HepG2 (cell line): ENCODE measurements around the gene GBE1. TPM values are rescaled to one million over a fixed set of nuclear protein-coding genes. Genes with fewer than 3 reads are reported as not detected.

ENCODE experiments used
- AGO1 ChIP-seq: fragments of 200-400 bp; formaldehyde crosslinking; IDR thresholded peaks from 2 replicates; pipeline ENCODE4 v1.6.1; 2017; ENCODE audit warnings: mild to moderate bottlenecking, low read depth, low read length, moderate library complexity; ENCODE audit not compliant: poor library complexity, severe bottlenecking
- BORCS8-MEF2B ChIP-seq: sonication (generic); formaldehyde crosslinking; IDR thresholded peaks from 2 replicates; pipeline ENCODE4 v1.8.0; 2022; ENCODE audit warnings: mild to moderate bottlenecking, missing genetic modification reagents
- ELF1 ChIP-seq: sonication (generic); formaldehyde crosslinking; IDR thresholded peaks from 2 replicates; pipeline ENCODE4 v1.4.0; 2020; ENCODE audit warnings: missing genetic modification reagents
- IKZF1 ChIP-seq: fragments of 450-650 bp; IDR thresholded peaks from 2 replicates; pipeline ENCODE4 v1.7.1; 2016
- SALL2 ChIP-seq: sonication (generic); formaldehyde crosslinking; IDR thresholded peaks from 2 replicates; pipeline ENCODE4 v1.8.1; 2023; ENCODE audit warnings: mild to moderate bottlenecking, missing genetic modification reagents, inconsistent platforms
- SOX13 ChIP-seq, 3 experiments: fragments of 450-650 bp in 1 of 3; sonication (generic) in 1 of 3; formaldehyde crosslinking in 1 of 3; IDR thresholded peaks in 2 of 3; conservative IDR thresholded peaks in 1 of 3; 2 replicates each; pipeline versions ENCODE4 v1.5.0 to v1.6.1; 2016 to 2020; ENCODE audit warnings: antibody characterized with exemption in 1 of 3, mild to moderate bottlenecking in 1 of 3, missing compliant biosample characterization in 1 of 3, missing genetic modification reagents in 1 of 3, moderate library complexity in 1 of 3
- ZFP82 ChIP-seq: sonication (generic); formaldehyde crosslinking; IDR thresholded peaks from 2 replicates; pipeline ENCODE4 v1.5.1; 2020; ENCODE audit warnings: mild to moderate bottlenecking, missing genetic modification reagents, borderline replicate concordance
- ZNF124 ChIP-seq: sonication (generic); formaldehyde crosslinking; IDR thresholded peaks from 2 replicates; pipeline ENCODE4 v1.4.0; 2020; ENCODE audit warnings: missing genetic modification reagents
- ZNF143 ChIP-seq: sonication (generic); formaldehyde crosslinking; IDR thresholded peaks from 2 replicates; pipeline ENCODE4 v1.4.0; 2020; ENCODE audit warnings: missing genetic modification reagents
- polyA plus RNA-seq, 8 experiments: library from polyadenylated mRNA; depleted of rRNA in 3 of 8; stranded (reverse) in 7 of 8; unstranded in 1 of 8; fragments of >200 nt; fragmentation: Illumina TruSeq in 4 of 8; extraction: Trizol in 4 of 8; gene quantifications; 2 replicates each; pipeline versions ENCODE4 v1.2.1 to v1.2.3, GENCODE V29; 2011 to 2016; ENCODE audit warnings: low read depth in 4 of 8, missing spikeins in 1 of 8, mixed read lengths in 1 of 8; ENCODE audit not compliant: insufficient read depth in 1 of 8
- total RNA-seq, 5 experiments: library from RNA; depleted of rRNA; stranded (reverse); fragments of >200 nt; fragmentation: Illumina TruSeq; extraction: Trizol; gene quantifications; 2 replicates each; pipeline ENCODE4 v1.2.3, GENCODE V29; 2016; ENCODE audit warnings: low read depth in 1 of 5
- TF ChIP-seq, protein P1 (sequence below): sonication (generic); formaldehyde crosslinking; IDR thresholded peaks from 2 replicates; pipeline ENCODE4 v1.4.0; 2020; ENCODE audit warnings: mild to moderate bottlenecking, missing genetic modification reagents
- TF ChIP-seq, protein P2 (sequence below): sonication (generic); formaldehyde crosslinking; IDR thresholded peaks from 2 replicates; pipeline ENCODE4 v1.5.1; 2020; ENCODE audit warnings: mild to moderate bottlenecking, missing genetic modification reagents, moderate library complexity
- TF ChIP-seq, protein P3 (sequence below): sonication (generic); formaldehyde crosslinking; IDR thresholded peaks from 2 replicates; pipeline ENCODE4 v1.8.1; 2022; ENCODE audit warnings: mild to moderate bottlenecking, missing genetic modification reagents
- TF ChIP-seq, protein P4 (sequence below): sonication (generic); formaldehyde crosslinking; IDR thresholded peaks from 2 replicates; pipeline ENCODE4 v1.8.0; 2022; ENCODE audit warnings: mild to moderate bottlenecking, missing genetic modification reagents, moderate library complexity
- TF ChIP-seq, protein P5 (sequence below): sonication (generic); formaldehyde crosslinking; IDR thresholded peaks from 2 replicates; pipeline ENCODE4 v1.4.0; 2020; ENCODE audit warnings: mild to moderate bottlenecking, missing genetic modification reagents
- TF ChIP-seq, protein P6 (sequence below): sonication (generic); formaldehyde crosslinking; IDR thresholded peaks from 2 replicates; pipeline ENCODE4 v1.5.1; 2020; ENCODE audit warnings: missing genetic modification reagents, mild to moderate bottlenecking, borderline replicate concordance

The GBE1 gene
- total and polyA plus RNA-seq, 2 of the 13 experiments (the other 11 are each of a cell fraction or from before 2014, with no cell fraction given) = 22.9 to 36.1 TPM

DNA sequence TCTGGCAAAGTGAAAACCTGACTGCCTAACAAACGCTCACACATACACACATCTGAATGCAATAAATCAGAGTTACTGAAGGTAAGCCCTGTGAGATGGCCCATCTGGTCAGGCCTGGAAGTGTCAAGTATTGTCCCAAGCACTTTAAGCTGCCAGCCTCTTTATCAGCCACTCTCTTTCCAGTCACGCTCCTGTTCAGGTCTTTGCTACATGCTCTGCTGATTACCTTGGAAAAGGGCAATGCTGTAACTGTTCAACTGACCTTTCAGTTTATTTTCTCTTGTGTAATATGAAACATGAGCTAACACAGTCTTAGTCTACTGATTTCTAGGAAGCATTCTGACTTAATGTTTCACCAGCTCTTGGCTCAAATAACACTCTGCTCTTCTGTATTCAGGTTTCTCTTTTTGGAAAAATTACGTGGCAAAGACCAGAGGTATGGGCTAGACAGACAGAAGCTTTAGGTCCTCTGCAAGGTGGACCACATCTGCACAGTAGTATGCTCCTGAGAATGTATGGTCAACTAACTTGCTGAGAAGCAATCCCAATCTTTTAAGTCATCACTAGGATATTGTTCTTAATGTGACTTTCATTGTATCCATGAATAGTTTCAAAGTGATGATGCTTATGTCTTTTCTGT, 44.5 kb downstream of the GBE1 start (continued):
- TF ChIP-seq, protein P1, sequence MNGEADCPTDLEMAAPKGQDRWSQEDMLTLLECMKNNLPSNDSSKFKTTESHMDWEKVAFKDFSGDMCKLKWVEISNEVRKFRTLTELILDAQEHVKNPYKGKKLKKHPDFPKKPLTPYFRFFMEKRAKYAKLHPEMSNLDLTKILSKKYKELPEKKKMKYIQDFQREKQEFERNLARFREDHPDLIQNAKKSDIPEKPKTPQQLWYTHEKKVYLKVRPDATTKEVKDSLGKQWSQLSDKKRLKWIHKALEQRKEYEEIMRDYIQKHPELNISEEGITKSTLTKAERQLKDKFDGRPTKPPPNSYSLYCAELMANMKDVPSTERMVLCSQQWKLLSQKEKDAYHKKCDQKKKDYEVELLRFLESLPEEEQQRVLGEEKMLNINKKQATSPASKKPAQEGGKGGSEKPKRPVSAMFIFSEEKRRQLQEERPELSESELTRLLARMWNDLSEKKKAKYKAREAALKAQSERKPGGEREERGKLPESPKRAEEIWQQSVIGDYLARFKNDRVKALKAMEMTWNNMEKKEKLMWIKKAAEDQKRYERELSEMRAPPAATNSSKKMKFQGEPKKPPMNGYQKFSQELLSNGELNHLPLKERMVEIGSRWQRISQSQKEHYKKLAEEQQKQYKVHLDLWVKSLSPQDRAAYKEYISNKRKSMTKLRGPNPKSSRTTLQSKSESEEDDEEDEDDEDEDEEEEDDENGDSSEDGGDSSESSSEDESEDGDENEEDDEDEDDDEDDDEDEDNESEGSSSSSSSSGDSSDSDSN (CRISPR knock-in tag) = no peak
- TF ChIP-seq SOX13 (IDR thresholded peaks at IDR 0.05) (peak; percentile 78; the same call in 1 of the 2 replicates), SOX13 (CRISPR knock-in tag; conservative IDR thresholded peaks at IDR 0.05 in 1 of 2, IDR thresholded peaks at IDR 0.05 in 1 of 2) (peak in 1 of 2 experiments; percentile 97; a peak in 2 of 4 replicates), IKZF1 (no peak), BORCS8-MEF2B (no peak), AGO1 (no peak), ZNF124 (CRISPR knock-in tag) (no peak), ZFP82 (CRISPR knock-in tag) (peak; percentile 80; the same call in 1 of the 2 replicates), SALL2 (no peak), ELF1 (peak; percentile 62; the same call in 1 of the 2 replicates), ZNF143 (CRISPR knock-in tag) (no peak)
- TF ChIP-seq, protein P2, sequence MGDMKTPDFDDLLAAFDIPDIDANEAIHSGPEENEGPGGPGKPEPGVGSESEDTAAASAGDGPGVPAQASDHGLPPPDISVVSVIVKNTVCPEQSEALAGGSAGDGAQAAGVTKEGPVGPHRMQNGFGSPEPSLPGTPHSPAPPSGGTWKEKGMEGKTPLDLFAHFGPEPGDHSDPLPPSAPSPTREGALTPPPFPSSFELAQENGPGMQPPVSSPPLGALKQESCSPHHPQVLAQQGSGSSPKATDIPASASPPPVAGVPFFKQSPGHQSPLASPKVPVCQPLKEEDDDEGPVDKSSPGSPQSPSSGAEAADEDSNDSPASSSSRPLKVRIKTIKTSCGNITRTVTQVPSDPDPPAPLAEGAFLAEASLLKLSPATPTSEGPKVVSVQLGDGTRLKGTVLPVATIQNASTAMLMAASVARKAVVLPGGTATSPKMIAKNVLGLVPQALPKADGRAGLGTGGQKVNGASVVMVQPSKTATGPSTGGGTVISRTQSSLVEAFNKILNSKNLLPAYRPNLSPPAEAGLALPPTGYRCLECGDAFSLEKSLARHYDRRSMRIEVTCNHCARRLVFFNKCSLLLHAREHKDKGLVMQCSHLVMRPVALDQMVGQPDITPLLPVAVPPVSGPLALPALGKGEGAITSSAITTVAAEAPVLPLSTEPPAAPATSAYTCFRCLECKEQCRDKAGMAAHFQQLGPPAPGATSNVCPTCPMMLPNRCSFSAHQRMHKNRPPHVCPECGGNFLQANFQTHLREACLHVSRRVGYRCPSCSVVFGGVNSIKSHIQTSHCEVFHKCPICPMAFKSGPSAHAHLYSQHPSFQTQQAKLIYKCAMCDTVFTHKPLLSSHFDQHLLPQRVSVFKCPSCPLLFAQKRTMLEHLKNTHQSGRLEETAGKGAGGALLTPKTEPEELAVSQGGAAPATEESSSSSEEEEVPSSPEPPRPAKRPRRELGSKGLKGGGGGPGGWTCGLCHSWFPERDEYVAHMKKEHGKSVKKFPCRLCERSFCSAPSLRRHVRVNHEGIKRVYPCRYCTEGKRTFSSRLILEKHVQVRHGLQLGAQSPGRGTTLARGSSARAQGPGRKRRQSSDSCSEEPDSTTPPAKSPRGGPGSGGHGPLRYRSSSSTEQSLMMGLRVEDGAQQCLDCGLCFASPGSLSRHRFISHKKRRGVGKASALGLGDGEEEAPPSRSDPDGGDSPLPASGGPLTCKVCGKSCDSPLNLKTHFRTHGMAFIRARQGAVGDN = no peak
- TF ChIP-seq, protein P3, sequence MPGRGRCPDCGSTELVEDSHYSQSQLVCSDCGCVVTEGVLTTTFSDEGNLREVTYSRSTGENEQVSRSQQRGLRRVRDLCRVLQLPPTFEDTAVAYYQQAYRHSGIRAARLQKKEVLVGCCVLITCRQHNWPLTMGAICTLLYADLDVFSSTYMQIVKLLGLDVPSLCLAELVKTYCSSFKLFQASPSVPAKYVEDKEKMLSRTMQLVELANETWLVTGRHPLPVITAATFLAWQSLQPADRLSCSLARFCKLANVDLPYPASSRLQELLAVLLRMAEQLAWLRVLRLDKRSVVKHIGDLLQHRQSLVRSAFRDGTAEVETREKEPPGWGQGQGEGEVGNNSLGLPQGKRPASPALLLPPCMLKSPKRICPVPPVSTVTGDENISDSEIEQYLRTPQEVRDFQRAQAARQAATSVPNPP (CRISPR knock-in tag) = no peak; the same call in 1 of the 2 replicates
- TF ChIP-seq, protein P4, sequence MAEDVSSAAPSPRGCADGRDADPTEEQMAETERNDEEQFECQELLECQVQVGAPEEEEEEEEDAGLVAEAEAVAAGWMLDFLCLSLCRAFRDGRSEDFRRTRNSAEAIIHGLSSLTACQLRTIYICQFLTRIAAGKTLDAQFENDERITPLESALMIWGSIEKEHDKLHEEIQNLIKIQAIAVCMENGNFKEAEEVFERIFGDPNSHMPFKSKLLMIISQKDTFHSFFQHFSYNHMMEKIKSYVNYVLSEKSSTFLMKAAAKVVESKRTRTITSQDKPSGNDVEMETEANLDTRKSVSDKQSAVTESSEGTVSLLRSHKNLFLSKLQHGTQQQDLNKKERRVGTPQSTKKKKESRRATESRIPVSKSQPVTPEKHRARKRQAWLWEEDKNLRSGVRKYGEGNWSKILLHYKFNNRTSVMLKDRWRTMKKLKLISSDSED (CRISPR knock-in tag) = no peak
- TF ChIP-seq, protein P5, sequence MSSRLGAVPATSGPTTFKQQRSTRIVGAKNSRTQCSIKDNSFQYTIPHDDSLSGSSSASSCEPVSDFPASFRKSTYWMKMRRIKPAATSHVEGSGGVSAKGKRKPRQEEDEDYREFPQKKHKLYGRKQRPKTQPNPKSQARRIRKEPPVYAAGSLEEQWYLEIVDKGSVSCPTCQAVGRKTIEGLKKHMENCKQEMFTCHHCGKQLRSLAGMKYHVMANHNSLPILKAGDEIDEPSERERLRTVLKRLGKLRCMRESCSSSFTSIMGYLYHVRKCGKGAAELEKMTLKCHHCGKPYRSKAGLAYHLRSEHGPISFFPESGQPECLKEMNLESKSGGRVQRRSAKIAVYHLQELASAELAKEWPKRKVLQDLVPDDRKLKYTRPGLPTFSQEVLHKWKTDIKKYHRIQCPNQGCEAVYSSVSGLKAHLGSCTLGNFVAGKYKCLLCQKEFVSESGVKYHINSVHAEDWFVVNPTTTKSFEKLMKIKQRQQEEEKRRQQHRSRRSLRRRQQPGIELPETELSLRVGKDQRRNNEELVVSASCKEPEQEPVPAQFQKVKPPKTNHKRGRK = no peak
- TF ChIP-seq, protein P6, sequence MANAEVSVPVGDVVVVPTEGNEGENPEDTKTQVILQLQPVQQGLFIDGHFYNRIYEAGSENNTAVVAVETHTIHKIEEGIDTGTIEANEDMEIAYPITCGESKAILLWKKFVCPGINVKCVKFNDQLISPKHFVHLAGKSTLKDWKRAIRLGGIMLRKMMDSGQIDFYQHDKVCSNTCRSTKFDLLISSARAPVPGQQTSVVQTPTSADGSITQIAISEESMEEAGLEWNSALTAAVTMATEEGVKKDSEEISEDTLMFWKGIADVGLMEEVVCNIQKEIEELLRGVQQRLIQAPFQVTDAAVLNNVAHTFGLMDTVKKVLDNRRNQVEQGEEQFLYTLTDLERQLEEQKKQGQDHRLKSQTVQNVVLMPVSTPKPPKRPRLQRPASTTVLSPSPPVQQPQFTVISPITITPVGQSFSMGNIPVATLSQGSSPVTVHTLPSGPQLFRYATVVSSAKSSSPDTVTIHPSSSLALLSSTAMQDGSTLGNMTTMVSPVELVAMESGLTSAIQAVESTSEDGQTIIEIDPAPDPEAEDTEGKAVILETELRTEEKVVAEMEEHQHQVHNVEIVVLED (CRISPR knock-in tag) = peak; percentile 47; the same call in 1 of the 2 replicates
